NCI-H2107 treated with DMSO at 0.1 percent for 48 hours (cell line): ENCODE data around the gene GRID1.

Experiments
- DNase-seq: peaks from one replicate; lab custom pipeline; 2025; ENCODE audit not compliant: unreplicated experiment; lab: John Stamatoyannopoulos, UW

Gene GRID1

GRCh38 chr10:86232644-86233043 is 134.0 kb downstream of the GRID1 start:
- no peak for DNase-seq

GRCh38 chr10:86231796-86232560 is 134.6 kb downstream of the GRID1 start:
- no peak for DNase-seq

GRCh38 chr10:86230557-86231180 is 135.9 kb downstream of the GRID1 start:
- no peak for DNase-seq

DNA sequence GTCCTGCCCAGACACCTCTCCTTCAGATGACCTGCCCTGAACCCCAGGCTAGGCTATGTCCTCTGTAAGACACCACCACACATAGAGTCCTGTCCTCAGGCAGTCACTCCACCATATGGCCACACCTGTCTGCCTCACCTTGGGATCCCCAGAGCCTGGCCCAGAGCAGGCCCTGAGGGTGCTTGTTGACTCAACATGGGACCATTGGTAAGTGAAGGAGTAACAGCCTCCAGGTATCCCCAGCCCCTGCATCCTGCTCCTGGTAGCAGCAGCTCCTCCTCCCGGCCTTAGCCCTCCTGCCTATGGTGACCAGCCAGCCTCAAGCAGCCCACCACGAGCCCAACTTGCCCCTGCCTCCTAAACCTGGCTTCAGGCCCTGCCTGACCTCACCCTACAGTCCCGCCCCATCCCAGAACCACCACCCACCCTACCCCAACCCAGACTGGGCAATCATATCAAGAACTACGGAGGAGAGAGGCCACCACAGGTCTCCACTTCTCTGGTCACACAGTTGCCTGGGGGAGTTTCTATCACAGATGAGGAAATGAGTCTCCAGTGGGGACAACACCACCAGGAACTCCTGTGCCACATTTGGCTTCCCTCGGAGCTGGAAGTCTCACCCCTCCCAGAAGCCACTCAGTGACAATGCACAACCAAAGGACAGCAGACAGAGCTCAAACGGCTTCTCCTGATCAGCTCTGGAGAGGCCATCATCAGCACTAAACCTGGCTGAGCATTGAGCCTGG is 136.6 kb downstream of the GRID1 start:
- DNase-seq: no peak

- DNase-seq: no peak
These were observed 137.2 kb downstream of the GRID1 start for GRCh38 chr10:86229376-86229775.

- DNase-seq: no peak
These were observed 138.9 kb downstream of the GRID1 start for GRCh38 chr10:86227501-86228258.

DNA sequence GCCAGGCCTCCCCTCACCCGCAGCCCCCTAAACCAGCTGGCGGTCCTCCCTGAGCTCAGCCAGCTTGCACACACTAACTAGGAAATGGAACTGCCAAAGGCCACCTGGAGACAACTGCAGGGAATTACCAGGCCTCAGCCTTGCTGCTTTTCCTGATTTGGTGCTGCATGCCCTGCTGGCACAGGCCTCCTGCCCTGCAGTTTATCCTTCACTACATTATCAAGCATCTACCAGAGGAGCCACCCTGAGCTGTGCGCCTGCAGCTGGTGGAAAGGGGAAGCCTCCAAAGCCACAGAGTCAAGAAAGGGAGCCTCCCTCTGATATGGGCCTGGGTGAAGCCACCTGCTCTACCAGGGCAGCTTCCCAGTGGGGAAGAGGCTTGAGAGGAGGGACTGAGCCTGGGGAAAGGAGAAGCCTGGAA is 139.8 kb downstream of the GRID1 start:
- no peak for DNase-seq

GRCh38 chr10:86226016-86226415 is 140.6 kb downstream of the GRID1 start:
- no peak for DNase-seq

GRCh38 chr10:86225103-86225782 is 141.4 kb downstream of the GRID1 start:
- no peak for DNase-seq

GRCh38 chr10:86224354-86225102 is 142.1 kb downstream of the GRID1 start:
- DNase-seq: no peak

DNA sequence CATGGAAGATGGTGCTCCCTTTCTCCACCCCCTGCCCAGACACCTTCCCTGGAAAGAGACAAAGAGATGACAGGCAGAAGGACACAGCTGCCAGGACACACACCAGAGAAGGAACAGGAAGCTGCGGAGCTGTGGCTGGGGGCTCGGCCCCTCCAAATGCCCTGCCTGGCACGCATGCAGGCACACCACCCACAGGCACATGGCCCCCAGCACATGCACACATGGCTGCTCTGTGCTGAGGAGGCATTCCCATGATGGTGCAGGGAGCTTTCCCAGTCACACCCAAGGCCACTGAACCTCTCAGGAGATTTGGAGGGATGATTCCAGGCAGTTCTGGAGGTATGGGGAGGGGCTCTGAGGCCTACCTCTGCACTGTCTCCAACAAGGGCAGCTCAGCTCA is 143.3 kb downstream of the GRID1 start:
- DNase-seq: no peak

DNA sequence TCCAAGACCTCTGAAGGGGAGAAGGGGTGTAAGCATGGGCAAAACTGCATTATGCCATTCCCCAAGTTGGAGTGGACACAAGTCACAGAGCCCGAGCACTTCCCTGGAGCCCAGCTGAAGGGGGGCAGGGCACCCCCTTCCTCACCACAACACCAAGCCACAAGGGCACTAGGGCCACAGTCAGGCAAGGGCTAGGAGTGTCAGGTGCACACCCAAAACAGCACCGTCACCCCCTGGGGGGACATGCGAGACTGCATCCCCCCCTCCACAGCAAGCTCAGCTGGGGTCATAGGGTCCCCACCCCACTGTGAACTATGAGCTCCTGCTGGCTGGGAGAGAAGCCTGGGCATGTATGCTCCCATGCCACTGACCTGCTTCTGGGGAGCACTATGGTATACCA is 143.9 kb downstream of the GRID1 start:
- DNase-seq: no peak

DNA sequence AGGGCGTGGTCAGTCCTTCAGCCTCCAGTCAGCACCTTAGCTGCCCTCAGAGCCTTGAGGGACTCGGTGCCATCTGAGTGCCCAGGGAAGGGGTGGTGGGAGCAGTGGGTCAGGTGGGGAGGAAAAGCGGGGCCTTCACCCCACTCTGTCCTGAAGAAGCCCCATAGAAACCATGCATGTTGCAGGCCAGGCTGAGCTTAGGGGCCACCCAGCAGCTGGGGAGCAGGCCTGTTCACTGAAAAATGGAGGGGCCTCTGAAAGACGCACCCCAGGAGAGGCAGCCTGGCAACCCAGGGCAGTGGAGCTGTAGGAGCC is 144.3 kb downstream of the GRID1 start:
- DNase-seq: no peak

DNA sequence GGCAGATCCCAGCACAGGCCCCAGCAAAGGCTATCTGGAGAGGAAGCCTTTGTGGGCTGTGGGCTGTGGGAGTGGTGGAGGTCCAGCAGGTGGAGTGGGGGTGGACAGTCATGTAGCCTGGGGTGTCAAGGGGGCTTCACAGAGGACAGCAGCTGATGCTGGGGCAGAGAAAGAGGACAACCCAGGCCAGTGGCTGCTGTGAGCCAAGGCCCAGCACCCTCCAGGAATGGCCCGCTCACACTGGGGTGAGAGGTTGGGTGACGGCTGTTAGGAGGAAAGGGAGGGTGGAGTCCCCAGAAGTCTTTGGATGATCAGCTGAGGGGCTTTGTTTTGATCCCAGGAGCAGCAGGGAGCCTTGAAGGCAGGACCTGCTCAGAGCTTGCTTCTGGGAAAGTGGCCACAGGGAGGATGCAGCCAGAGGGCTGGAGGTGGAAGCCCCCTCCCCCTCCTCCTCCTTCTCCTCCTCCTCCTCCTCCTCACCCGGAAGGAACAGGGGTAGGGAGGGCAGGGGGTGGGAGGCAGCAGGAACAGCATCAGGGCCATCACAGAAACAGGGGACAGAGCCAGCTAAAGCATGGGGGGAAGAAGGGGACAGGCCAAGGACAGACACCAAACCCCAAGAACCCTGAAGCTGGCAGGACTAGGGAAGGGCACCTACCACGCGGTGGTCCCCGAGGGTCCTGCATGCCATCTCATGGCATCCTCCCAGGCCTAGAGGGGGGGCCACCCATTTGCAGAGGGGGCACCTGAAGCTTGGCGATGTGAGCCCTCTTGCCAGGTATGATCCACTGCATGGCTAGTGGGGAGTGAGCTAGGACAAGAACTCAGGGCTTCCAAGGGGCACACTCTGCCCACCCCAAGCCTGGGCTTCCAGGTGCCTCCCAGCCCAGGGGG is 144.9 kb downstream of the GRID1 start:
- no peak for DNase-seq

- no peak for DNase-seq
These were observed 146.0 kb downstream of the GRID1 start for GRCh38 chr10:86220626-86221025.

DNA sequence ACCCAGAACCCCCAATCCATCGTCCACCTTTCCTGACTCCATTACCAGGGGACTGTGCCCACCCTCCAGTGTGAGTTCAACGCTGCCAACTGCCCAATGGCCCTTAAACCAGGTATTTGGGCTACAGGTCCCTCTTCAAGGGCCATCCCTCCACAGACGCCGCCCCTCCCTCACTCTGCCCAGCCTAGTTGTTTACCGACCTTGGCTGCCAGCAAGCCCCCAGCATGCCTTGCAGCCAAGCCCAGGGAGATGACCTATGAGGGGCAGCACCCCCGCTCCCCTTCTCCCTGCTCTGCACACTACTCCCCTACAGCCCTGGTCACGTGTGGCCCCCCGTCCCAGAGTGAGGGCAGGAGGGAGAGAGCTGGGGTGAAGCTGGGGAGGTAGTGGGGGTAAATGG is 147.3 kb downstream of the GRID1 start:
- no peak for DNase-seq

- no peak for DNase-seq
These were observed 147.8 kb downstream of the GRID1 start for GRCh38 chr10:86218842-86219241.

- DNase-seq: no peak
These were observed 148.4 kb downstream of the GRID1 start for GRCh38 chr10:86218160-86218559.

GRCh38 chr10:86217371-86218080 is 149.1 kb downstream of the GRID1 start:
- DNase-seq: no peak
